H1 (cell line): ENCODE data around the gene SHMT1. TPM values are rescaled to one million over a fixed set of nuclear protein-coding genes. Genes with fewer than 3 reads are reported as not detected.

Source experiments
- E2F6 ChIP-seq: IDR thresholded peaks from 2 replicates; pipeline ENCODE4 v1.6.1; 2012; ENCODE audit warnings: inconsistent platforms
- EP300 ChIP-seq, 2 experiments: IDR thresholded peaks; 1 replicate in 1 of 2; 2 replicates in 1 of 2; pipeline ENCODE4 v1.6.1; 2011 to 2012; ENCODE audit warnings: low read depth in 2 of 2, low read length in 2 of 2, mild to moderate bottlenecking in 2 of 2, borderline replicate concordance in 1 of 2, inconsistent platforms in 1 of 2, moderate library complexity in 1 of 2
- POLR2A ChIP-seq, 2 experiments: IDR thresholded peaks; 1 replicate in 1 of 2; 2 replicates in 1 of 2; pipeline ENCODE4 v1.6.1; 2011; ENCODE audit warnings: low read depth in 2 of 2, low read length in 2 of 2, mild to moderate bottlenecking in 2 of 2; ENCODE audit errors: control extremely low read depth in 1 of 2
- SAP30 ChIP-seq: fragments of 300-600 bp; sonication (generic); IDR thresholded peaks from 2 replicates; pipeline ENCODE4 v1.7.1; 2012; ENCODE audit warnings: low read length, moderate library complexity, mild to moderate bottlenecking, inconsistent platforms; ENCODE audit not compliant: insufficient read depth, insufficient replicate concordance
- SIRT6 ChIP-seq: IDR thresholded peaks from one replicate; pipeline ENCODE4 v1.7.1; 2012; ENCODE audit warnings: low read length, inconsistent platforms
- TEAD4 ChIP-seq: IDR thresholded peaks from 2 replicates; pipeline ENCODE4 v1.6.1; 2012; ENCODE audit warnings: low read depth, low read length, inconsistent platforms, mixed read lengths
- USF2 ChIP-seq: IDR thresholded peaks from 2 replicates; pipeline ENCODE4 v1.6.1; 2011; ENCODE audit warnings: low read length, improper control_type of control experiment
- polyA plus RNA-seq, 7 experiments: library from polyadenylated mRNA; depleted of rRNA in 3 of 7; stranded (reverse) in 5 of 7; unstranded in 2 of 7; fragments of >200 nt in 5 of 7; fragments of 200-250 nt in 2 of 7; gene quantifications; 1 replicate in 5 of 7; 2 replicates in 1 of 7; 4 replicates in 1 of 7; pipeline versions ENCODE4 v1.2.1 to v1.2.3, GENCODE V29; 2011 to 2013; ENCODE audit warnings: missing spikeins in 2 of 7, mixed read lengths in 2 of 7
- total RNA-seq: library from RNA; stranded (reverse); fragmentation: NEBNext Ultra II Directional; extraction: Animal tissue kit (Norgen Biotek cat#: 25700); gene quantifications from 2 replicates; pipeline ENCODE4 v1.2.1, GENCODE V29; 2021

SHMT1 gene
- total and polyA plus RNA-seq, 2 of the 8 experiments (the other 6 are each of a cell fraction or from before 2014, with no cell fraction given): 30.7 to 39.3 TPM

DNA sequence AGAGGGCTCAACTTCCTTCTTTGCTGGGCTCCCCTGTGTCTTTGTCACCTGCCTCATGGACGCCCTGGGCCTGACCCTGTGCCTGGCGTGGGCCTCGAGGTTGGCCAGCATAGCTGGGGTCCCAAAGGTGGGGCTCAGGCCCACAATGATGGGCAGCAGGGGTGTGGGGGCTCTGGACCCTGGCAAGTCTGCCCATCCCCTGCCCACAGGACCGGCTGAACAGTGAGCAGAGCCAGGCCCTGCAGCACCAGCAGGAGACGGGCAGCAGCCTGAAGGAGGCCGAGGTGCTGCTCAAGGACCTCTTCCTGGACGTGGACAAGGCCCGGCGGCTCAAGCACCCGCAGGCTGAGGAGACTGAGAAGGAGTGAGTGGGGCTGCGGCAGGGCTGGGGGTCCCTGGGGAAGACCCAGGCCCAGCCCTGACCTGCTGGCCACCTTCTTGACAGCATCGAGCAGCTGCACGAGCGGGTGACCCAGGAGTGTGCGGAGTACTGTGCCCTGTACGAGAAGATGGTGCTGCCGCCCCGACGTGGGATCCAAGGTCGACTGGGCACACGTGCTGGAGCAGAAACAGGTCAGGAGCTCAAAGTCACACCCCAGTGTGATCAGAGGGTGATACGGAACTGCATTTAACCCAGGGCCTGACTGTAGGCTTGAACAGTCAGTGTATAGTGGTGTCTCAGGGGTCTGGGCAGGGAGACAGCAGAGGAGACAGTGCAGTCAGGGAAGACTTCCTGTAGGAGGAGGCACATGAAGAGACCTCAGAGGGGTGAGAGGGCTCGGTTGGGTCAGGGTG, 18.0 kb upstream of the SHMT1 start (continued):
- TF ChIP-seq TEAD4: no peak
- no peak for TF ChIP-seq SIRT6
- no peak for TF ChIP-seq E2F6
- no peak for TF ChIP-seq SAP30
- no peak for TF ChIP-seq POLR2A (IDR thresholded peaks at IDR 0.05; ENCODE audit: control extremely low read depth in 1 of 2, low read depth in 2 of 2, low read length in 2 of 2)
- TF ChIP-seq EP300 (IDR thresholded peaks at IDR 0.05; ENCODE audit: borderline replicate concordance in 1 of 2, low read depth in 2 of 2, low read length in 2 of 2): no peak
- no peak for TF ChIP-seq USF2
